GM21825 (cell line): ENCODE results near the gene SPOCK1.

ENCODE experiments used
- ATAC-seq: cut with Tn5 transposase; IDR thresholded peaks from one replicate; pipeline ENCODE4 v1.9.1; 2021; ENCODE audit warnings: mild to moderate bottlenecking, moderate library complexity; ENCODE audit not compliant: unreplicated experiment

The SPOCK1 gene

DNA sequence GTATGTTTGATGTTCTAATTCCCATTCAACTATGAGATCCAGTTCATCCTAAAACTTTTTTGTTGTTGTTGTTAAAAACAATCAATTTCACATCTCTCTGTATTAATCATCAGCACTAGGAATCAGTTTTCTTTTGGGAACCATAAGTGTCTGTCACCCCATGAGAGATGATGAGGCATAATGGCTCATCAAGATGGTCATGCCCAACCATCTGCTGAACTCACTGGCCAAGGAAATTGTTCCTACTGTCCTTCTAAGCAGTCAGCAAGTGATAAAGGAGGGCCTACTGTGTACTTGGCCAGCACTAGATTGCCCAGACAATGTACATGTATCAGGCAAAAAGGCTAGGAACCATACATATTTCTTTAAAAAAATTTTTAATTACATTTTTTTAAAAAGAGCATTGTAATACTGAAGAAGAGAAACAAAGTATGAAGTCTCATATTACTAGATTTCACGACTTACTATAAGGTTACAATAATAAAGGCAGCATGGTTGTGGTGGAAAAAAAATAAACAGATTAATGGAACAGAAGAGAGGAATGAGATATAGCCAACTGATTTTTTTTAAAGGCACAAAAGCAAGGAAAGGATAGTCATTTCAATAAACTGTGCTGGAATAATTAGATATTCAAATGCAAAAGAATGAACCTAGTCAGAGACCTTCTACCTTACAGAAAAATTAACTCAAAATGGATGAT is 458.3 kb downstream of the SPOCK1 start:
- ATAC-seq, result no peak

DNA sequence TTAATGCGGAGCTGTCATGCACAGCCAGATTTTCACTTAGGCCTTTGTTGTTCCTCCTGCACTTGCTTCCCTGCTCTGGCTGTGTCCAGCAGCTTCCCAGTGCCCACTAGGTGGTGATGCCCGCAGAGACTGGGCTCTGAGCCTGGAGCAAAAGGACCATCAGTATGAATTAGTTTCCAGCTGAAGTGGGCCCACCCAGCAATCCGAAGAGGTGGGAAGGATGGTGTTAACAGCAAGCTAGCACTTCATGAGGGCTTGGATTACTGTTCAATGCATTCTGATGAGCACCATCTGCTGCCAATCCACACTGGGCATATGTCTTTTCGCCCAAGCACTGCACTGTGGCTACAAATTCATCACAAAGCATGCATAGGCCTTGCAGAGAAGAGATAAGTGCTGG is 459.1 kb downstream of the SPOCK1 start:
- ATAC-seq, result no peak

DNA sequence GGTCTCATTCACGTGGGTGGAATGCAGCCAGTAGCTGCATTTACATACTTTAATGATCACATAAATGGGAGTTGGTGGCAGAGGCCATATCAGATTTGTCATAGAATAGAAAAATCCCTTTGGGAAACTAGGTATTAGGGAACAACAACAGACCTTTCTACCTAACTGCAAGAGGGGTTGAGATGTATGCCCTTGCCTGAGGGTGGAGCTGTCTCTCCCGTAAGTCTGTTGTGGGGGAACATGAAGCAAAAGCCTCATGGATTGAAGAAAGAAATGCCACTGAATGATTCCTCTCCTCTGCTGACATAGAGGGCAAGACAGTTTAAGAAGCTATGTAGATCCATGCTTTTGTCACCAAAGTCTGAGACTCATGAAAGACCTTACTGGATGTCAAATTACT is 461.3 kb downstream of the SPOCK1 start:
- ATAC-seq, result no peak

DNA sequence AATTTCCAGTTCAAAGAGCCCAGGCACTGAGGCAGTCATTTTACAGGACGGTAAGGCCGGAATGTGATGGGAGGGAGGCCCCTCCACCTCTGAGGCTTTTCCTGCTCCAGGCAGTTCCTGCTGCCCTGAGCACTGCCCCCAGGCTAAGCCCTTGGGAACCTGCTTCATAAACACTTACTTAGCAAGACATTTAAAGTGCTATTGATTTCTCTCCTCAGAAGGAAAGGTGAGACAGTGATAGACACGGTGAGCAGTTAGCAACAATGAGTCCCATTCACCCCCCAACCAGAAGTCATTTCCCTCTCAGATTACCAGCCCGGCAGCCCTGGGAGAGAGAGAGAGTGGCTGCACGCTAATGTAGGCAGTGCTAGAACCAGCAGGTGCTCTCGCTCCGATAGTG is 462.5 kb downstream of the SPOCK1 start:
- no peak for ATAC-seq

DNA sequence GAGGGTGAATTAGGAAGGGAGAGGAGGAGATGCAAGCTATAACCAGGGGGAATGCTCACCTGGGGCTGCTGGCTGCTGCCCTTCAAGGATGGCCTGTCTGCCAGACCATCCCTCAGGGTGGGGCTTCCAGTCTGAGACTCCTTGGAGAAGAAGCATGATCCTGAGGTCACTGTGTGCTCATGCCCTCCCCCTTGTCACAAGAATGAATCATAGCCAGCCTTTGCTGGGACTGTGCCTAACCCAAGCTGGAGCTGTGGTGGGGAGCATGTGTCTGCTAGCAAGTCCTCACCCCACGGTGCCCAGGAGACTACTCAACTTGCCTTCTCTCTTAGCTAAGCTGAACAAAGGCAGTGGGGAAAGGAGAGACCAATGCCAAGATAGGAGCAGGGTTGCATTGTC is 463.6 kb downstream of the SPOCK1 start:
- ATAC-seq, result no peak

DNA sequence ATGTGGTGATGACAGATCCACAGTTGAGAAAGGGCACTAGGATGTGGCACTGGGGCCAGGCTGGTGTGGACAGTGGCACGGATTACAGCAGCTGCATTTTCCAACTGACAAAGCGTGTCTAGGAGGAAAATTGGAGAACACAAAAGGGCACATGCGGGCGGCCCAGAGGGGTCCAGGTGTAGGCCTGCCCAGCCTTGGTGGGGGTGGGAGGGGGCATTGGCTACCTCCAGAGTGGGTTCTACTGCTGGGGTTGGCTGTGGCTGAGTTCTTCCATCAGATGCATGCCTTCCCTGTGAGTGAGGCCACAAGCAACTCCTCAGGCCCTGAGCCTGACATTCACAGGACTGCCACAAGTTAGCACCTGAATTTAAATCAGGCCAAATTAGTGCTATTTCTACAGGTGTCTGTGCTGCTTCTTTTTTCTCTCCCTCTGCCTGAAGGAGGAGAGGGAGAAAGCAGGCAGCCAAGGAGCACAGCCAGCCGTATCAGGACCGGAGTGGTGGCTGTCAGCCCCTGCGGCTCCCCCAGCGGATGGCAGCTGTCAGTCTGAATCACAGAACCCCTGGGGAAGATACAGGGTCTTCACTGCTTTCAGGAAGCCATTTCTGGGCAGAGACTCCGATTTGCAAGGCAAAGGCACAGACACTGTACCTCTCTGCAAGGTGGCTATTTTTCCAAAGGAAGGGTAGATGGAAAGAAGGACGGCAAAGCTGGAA is 464.2 kb downstream of the SPOCK1 start:
- ATAC-seq, result no peak

DNA sequence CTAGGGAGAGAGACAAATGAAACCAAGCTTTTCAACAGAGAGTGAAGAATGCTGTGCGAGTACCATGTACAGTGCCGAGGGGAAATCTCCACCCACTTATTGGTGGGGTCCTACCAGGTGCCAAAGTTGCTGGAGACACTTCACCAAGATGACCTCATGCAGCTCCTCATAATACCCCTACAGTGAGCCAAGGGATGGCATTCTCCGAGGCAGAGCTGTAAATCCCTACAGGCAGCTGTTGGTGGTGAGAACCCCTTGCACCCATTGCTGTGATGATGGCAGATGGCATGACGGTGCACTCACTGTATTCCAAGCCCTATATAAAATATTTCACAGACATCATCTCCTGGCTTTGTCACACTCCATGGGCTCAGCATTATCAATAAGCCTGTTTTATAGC is 464.9 kb downstream of the SPOCK1 start:
- ATAC-seq, result no peak

DNA sequence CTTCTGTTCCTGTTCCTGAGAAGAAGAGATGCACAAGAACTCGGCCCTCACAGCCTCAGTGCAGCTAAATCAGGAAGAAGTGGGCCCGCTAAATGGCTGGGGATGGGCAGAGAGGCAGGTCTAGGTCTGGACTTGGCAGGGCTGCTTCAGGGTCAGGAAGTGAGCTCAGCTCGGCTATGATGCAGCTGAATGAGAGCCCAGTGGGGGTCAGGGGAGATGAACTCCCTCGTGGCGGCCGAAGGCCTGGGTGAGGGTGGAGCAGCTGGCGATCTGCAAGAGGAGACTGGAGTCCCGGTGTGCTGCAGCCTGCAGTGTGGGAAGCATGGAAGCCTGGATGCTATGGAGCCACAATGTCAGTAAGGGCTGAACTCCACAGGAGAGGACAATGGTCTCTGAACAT is 466.2 kb downstream of the SPOCK1 start:
- ATAC-seq, result no peak

DNA sequence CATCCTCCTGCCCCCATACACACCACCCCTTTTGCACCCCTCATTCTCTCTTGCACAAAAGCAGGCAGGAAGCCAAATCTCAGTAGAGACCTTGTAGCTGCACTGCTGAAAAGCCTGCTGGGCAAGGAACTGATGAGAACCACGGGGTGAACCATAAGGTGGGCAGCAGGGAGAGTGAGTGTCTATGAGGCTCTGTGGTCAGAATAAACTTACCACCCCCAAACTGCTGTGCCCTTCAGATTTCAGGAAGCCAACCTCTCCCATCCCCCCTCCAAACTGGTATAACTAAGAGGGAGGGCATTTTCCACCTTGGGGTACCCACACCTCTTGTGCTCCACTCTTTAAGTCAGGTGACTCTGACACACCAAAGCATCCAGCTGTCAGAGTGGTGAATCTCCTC is 471.4 kb downstream of the SPOCK1 start:
- no peak for ATAC-seq

DNA sequence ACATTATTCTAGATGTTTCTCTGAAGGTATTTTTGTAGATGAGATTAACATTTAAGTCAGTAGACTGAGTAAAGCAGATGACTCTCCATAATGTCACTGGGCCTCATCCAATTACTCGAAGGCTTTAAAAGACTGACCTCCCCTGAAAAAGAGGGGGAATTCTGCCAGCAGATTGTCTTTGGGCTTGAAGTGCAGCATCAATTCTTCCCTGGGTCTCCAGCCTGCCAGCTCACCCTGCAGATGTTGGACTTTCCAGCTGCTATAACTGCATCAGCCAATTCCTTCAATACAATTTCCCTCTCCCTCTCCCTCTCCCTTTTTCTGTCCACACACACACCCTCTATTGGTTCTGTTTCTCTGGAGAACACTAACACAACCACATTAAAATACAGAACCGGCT is 472.8 kb downstream of the SPOCK1 start:
- ATAC-seq, result no peak

DNA sequence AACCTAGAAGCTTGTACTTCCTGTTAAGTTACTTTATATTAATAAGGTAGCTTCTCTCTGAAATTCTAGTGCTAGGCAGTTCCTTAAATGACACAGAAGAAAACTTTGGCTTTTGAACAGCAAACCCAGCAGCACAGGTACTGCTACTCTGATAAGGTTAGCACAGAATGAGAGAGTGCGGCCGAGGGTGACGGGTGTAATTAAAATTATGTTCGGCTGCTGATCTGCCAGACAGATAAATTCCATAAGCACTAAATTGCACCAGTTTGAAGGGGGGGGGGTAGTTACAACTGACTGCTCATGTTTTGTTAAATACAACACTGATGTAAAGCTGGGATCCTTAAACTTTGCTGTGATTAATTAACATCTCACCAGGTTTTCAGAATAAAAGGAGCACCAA is 475.1 kb downstream of the SPOCK1 start:
- no peak for ATAC-seq

DNA sequence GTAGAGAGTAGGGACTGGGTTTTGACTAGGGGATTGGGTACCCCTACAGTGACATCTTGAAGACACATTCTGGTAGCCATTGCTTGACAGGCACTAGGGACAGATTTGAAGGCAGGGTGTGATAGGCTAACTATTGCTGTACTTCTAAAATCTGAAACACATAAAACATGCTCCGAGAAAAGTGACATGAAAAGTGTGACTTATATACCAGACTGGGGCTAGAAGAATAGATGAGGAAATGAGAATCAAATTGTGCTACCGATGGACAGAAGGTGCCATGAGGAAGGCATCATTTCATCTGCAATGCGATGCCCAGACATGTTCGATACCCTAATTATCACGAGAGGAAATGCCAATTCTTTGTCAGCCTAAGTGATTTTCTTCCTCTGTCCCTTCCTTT is 475.8 kb downstream of the SPOCK1 start:
- no peak for ATAC-seq

DNA sequence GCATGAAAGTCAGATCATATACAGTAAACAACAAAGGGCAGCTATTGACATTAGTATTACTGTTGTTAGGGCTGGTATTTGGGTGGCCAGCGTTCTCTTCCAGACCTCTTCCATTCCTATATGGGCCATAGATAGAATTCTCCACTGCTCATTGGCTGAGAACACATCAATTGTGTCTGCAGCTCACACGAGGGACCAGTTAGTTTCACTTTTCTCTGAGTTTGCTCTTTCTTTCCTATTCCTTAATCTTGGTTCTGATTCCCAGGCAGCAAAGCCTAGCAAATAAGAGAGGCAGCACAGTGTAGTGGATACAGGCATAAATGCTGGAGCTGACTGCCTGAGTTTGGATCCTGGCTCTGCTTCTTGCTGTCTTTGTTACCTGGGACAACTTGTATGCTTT is 476.4 kb downstream of the SPOCK1 start:
- no peak for ATAC-seq

DNA sequence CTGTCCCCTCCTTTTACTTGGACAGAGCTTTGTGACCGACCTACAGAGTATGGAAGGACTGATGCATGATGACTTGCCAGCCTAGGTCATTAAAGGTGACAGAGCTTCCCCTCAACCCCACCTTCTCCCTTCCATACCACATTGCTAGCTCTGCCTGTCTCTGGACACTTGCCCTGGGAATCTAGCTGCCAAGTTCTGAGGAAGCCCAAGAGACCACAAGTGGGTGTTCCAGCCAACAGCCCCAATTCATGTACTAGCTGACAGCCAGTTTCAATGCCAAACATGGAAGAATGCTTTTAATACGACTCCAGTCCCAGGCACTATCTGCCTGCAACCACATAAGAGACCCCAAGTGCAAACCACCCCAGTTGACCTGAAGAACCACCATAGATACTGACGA is 477.1 kb downstream of the SPOCK1 start:
- no peak for ATAC-seq

DNA sequence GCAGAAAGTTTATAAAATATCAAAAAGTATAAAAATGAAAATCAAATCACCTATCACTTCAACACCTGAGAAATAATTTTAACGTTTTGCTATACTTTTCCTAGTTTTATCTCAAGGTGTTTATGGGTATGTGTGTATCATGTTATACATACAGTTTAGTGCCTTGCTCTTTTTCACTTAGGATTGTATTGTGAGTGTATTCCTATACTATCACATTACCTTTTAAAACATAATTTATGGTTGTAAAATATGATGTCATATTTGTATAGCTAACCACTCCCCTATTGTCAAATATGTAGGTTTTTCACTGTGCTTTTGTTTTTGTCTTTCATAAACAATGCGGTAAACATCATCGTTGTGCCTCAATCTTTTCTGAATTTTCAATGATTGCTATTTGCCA is 479.9 kb downstream of the SPOCK1 start:
- no peak for ATAC-seq

DNA sequence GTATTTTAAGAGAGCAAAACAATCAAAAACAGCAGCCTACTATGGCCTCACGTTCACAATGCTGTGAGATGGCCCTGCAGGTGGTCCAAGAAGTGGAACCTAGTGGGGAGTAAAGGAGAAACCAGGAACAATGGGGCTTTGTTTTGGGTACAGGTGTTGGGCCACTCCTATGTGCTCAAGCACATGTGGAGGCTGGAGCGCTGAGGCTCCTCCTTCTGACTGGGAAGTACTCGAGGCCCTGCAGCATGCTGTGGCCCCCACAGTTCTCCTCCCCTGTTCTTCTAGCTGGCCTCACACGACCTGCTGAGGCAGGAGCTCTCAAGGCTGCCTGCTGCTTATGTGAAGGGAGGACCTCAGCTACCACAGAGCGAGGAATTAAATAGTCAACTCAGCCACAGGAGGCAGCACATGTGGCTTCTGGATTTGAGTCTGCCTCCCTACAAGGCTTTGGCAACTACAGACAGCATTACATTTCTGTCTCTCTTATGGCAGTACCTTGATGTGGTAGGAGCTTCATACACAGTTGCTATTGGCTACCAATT is 482.3 kb downstream of the SPOCK1 start:
- ATAC-seq, result no peak

DNA sequence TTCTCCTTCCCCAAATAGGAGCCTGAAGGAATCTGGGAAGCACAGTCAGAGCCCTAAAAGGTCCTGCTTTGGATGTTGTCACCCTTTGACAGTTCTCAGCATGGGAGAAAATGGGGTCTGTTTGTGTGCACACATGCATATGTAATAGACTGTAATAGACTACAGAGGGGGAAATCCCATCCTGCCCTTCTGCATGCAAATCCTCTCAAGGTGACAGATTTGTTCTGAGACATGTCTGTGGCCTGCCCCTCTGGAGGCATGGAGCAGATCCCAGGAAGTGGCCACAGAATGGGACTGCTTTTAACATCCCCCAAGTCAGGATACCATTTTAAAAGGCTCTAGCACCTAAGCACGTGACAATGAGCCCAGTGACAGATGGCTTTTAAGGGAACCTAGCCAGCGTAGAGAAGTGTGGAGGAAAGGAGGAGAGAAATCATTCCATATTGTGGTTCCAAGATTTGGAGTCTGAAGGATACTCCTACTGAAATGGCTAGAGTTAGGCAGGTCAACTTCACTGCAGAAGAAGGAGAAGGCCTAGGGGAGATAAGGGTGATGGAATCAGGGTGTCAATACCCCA is 483.5 kb downstream of the SPOCK1 start:
- peak; percentile 65 for ATAC-seq

DNA sequence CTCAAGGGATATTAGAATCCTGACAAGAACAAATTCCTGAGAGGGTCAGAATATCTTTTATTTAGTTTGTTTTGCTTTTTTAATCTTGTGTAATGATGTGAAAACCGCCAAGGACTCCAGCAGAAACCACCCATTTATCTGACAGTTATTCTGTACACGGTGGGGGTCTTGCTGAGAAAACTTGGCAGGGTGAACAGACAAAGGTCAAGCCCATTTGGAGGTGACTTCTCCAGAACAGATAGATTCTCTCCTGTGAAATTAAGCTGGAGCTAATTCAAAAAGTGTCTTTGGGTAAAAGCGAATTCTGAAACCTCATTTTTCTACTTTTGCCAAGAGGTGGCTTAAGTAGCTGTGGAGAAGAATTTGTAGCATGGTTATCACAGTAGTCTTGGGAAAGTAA is 484.4 kb downstream of the SPOCK1 start:
- no peak for ATAC-seq

DNA sequence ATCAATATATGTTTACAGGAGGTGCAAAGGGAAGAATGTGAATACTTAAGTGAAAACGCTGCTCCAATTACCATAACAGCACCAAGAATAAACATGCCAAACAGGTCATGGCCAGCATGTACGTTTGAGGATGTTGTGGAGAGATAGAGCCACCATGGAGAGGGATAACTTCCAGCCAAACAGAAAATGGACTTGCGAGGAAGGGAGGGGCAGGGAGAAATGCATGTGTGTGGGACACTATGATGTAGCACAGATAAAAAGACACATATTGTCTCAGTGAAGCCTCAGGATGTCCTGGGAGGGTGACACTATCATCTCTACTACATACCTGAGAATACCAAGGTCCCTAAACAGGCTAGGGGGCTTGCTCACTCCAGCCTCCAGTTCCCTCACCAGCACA is 488.9 kb downstream of the SPOCK1 start:
- no peak for ATAC-seq

DNA sequence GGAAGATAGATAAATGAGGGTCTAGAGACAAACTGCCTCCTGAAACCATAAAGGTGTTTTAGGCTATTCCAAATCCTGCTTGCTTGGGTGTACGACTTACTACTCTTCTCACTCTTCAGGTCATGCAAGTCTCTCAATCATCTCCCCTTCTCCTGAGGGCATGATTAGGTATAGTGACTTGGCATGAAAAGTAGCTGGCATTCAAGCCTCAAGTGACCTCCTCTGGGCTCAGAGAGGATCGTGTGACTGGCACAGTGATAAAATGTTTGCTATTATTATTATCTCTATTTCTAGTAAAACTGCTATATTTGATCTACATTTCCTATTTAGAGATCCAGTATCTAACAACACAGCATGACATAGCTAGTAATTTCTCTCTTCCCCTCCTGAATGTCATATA is 494.8 kb downstream of the SPOCK1 start:
- ATAC-seq, result no peak

DNA sequence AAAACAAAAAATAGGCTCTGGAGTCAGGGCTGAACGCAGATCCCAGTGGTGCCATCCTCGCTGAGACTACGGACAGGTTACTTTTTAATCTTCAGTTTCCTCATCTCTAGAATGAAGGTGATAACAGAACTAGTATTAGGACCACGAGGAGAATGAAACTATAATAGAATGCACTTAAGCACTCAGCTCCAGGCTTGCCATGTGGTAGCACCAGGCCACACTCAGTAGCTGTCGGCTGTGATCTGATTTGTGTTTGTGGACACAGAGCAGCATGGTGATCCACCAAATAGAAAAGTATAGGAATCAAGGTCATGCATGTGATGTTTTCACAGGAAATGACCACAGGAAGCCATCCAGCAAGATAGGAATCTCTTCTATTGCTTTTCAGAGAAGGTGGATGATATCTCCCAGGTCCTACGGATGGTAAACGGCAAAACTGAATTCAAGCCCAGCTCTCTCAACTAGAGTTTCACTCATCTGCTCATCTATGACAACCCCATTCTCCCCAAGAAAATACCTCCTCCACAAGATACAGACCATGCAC is 498.0 kb downstream of the SPOCK1 start:
- ATAC-seq, result no peak

DNA sequence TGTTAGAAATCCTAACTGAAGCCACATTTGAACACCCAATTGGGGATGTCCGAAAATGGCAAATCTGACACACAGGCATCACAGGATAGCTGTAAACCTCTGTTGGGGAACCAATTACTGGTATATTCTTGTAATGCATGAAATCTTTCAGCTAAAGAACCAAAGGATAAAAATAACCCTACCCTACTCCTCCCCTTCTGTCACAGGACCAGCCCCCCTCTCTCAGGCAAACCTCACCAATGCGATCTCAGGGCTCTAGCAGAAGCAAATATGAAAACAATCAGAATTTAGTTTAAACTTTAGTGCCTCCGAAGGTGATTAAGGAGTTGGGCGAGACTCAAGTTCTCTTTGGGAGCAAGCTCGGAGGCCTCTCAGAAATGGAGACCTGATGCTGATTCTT is 499.3 kb downstream of the SPOCK1 start:
- no peak for ATAC-seq
